H1 (cell line): ENCODE measurements around the gene ARHGAP10. TPM values are rescaled to one million over a fixed set of nuclear protein-coding genes. Genes with fewer than 3 reads are reported as not detected.
A peak's percentile ranks its signal among the peaks of the same experiment; 100 is the strongest.

Experiments used
- CTCF ChIA-PET: fragments of 300-600 bp; sonication (Branson Sonifier 250); formaldehyde crosslinking; loops from one replicate; lab custom pipeline; 2021; ENCODE audit not compliant: partially characterized antibody; lab: Charles Lee
- POLR2A ChIA-PET: fragments of 300-600 bp; sonication (Branson Sonifier 250); formaldehyde crosslinking; loops from one replicate; lab custom pipeline; 2021; ENCODE audit warnings: inconsistent platforms; ENCODE audit not compliant: partially characterized antibody; lab: Charles Lee
- DNase-seq, 2 experiments: peaks; one replicate each; pipeline versions ENCODE4 v3.0.0 to v3.0.0-alpha.2; 2010 to 2022; ENCODE audit warnings: low spot score in 2 of 2, low read depth in 1 of 2, mixed read lengths in 1 of 2
- FAIRE-seq: peaks from 2 replicates; lab custom pipeline; 2011; peaks lifted over from hg19 to GRCh38; lab: Jason Lieb, UNC
- H2AFZ ChIP-seq: 2 replicates; pipeline ENCODE4 v1.8.1; 2012; ENCODE audit warnings: low read length, inconsistent platforms
- H2AK5ac ChIP-seq: 2 replicates; pipeline ENCODE4 v1.6.1; 2013; ENCODE audit warnings: low read depth, low read length
- H2BK120ac ChIP-seq: replicated peaks from 2 replicates; pipeline ENCODE3; 2013; ENCODE audit warnings: low read depth, low read length, inconsistent platforms
- H2BK12ac ChIP-seq: 2 replicates; pipeline ENCODE4 v1.6.1; 2013; ENCODE audit warnings: low read depth, low read length
- H2BK15ac ChIP-seq: 2 replicates; pipeline ENCODE4 v1.6.1; 2013; ENCODE audit warnings: low read length
- H2BK20ac ChIP-seq: 2 replicates; pipeline ENCODE4 v1.6.1; 2013; ENCODE audit warnings: low read length
- H2BK5ac ChIP-seq: 2 replicates; pipeline ENCODE4 v1.6.1; 2013; ENCODE audit warnings: low read depth, low read length
- H3K14ac ChIP-seq: 2 replicates; pipeline ENCODE4 v1.6.1; 2013; ENCODE audit warnings: inconsistent platforms; ENCODE audit not compliant: insufficient read length
- H3K18ac ChIP-seq: 2 replicates; pipeline ENCODE4 v1.6.1; 2013; ENCODE audit warnings: low read length; ENCODE audit errors: extremely low read depth
- H3K23ac ChIP-seq: 2 replicates; pipeline ENCODE4 v1.6.1; 2013; ENCODE audit warnings: inconsistent platforms; ENCODE audit not compliant: insufficient read length
- H3K23me2 ChIP-seq: 2 replicates; pipeline ENCODE4 v1.6.1; 2013; ENCODE audit warnings: low read depth, low read length
- H3K27ac ChIP-seq: 2 replicates; pipeline ENCODE4 v1.6.1; 2011; ENCODE audit warnings: low read depth, low read length, inconsistent platforms
- H3K27me3 ChIP-seq, 4 experiments: replicated peaks in 1 of 4; 1 replicate in 1 of 4; 2 replicates in 3 of 4; pipeline versions ENCODE4 v1.6.1 to v1.8.1; 2011 to 2013; ENCODE audit warnings: low read length in 3 of 4, mild to moderate bottlenecking in 3 of 4, inconsistent platforms in 2 of 4, mixed read lengths in 2 of 4, moderate library complexity in 1 of 4; ENCODE audit not compliant: control insufficient read depth in 3 of 4, insufficient read depth in 3 of 4; ENCODE audit errors: extremely low read depth in 1 of 4
- H3K36me3 ChIP-seq, 4 experiments: 2 replicates each; pipeline versions ENCODE4 v1.6.1 to v1.8.1; 2011 to 2013; ENCODE audit warnings: mild to moderate bottlenecking in 4 of 4, low read length in 3 of 4, moderate library complexity in 2 of 4, control low read depth in 1 of 4, inconsistent platforms in 1 of 4; ENCODE audit not compliant: insufficient read depth in 4 of 4, control insufficient read depth in 2 of 4
- H3K4ac ChIP-seq: replicated peaks from 2 replicates; pipeline ENCODE3; 2013; ENCODE audit warnings: low read length, low read depth, mixed read lengths, inconsistent platforms; ENCODE audit not compliant: insufficient read length
- H3K4me1 ChIP-seq, 4 experiments: replicated peaks in 1 of 4; 1 replicate in 1 of 4; 2 replicates in 3 of 4; pipeline versions ENCODE4 v1.6.1 to v1.8.1; 2011 to 2013; ENCODE audit warnings: low read length in 3 of 4, inconsistent platforms in 2 of 4, mixed read lengths in 1 of 4; ENCODE audit not compliant: insufficient read depth in 4 of 4, control insufficient read depth in 3 of 4
- H3K4me2 ChIP-seq, 2 experiments: 2 replicates each; pipeline versions ENCODE4 v1.6.1 to v1.8.1; 2011 to 2013; ENCODE audit warnings: low read depth in 2 of 2, low read length in 2 of 2, control low read depth in 1 of 2, inconsistent platforms in 1 of 2, mild to moderate bottlenecking in 1 of 2; ENCODE audit not compliant: insufficient read depth in 1 of 2
- H3K4me3 ChIP-seq, 4 experiments: fragments of 200-600, 300-600 bp in 1 of 4; sonication (generic), shearing (Covaris generic), sonication (Bioruptor Twin) in 1 of 4; 2 replicates each; pipeline versions ENCODE4 v1.5.1 to v1.8.1; 2011 to 2016; ENCODE audit warnings: low read length in 4 of 4, low read depth in 3 of 4, control low read depth in 2 of 4, inconsistent platforms in 2 of 4, mild to moderate bottlenecking in 2 of 4, mixed read lengths in 1 of 4, moderate library complexity in 1 of 4; ENCODE audit not compliant: insufficient read depth in 2 of 4; ENCODE audit errors: extremely low read depth in 1 of 4
- H3K56ac ChIP-seq: replicated peaks from 2 replicates; pipeline ENCODE3; 2013; ENCODE audit warnings: low read depth, mild to moderate bottlenecking, mixed read lengths, low read length, inconsistent platforms; ENCODE audit not compliant: insufficient read length
- H3K79me1 ChIP-seq: 2 replicates; pipeline ENCODE4 v1.6.1; 2013; ENCODE audit warnings: low read depth, low read length, control low read depth
- H3K79me2 ChIP-seq, 2 experiments: 2 replicates each; pipeline versions ENCODE4 v1.6.1 to v1.8.1; 2012 to 2013; ENCODE audit warnings: low read length in 2 of 2, mild to moderate bottlenecking in 2 of 2, inconsistent platforms in 1 of 2; ENCODE audit not compliant: insufficient read depth in 2 of 2, control insufficient read depth in 1 of 2
- H3K9ac ChIP-seq, 4 experiments: replicated peaks in 1 of 4; 1 replicate in 1 of 4; 2 replicates in 3 of 4; pipeline versions ENCODE4 v1.6.1 to v1.8.1; 2011 to 2013; ENCODE audit warnings: low read depth in 3 of 4, low read length in 3 of 4, control low read depth in 2 of 4, mild to moderate bottlenecking in 2 of 4, moderate library complexity in 2 of 4, inconsistent platforms in 1 of 4; ENCODE audit errors: extremely low read depth in 1 of 4
- H3K9me3 ChIP-seq, 2 experiments: 2 replicates each; pipeline versions ENCODE4 v1.6.1 to v1.8.1; 2012 to 2013; ENCODE audit warnings: mild to moderate bottlenecking in 2 of 2, moderate library complexity in 2 of 2, control low read depth in 1 of 2, inconsistent platforms in 1 of 2, low read depth in 1 of 2, low read length in 1 of 2, mixed read lengths in 1 of 2; ENCODE audit not compliant: insufficient read depth in 2 of 2
- H4K20me1 ChIP-seq, 2 experiments: replicated peaks in 1 of 2; 2 replicates each; pipeline versions ENCODE3 to v1.8.1; 2011 to 2013; ENCODE audit warnings: inconsistent platforms in 2 of 2, low read length in 2 of 2, mild to moderate bottlenecking in 1 of 2; ENCODE audit not compliant: insufficient read depth in 2 of 2, control insufficient read depth in 1 of 2
- H4K5ac ChIP-seq: 2 replicates; pipeline ENCODE4 v1.6.1; 2013; ENCODE audit warnings: low read length, low read depth, mixed read lengths, inconsistent platforms; ENCODE audit not compliant: insufficient read length
- H4K8ac ChIP-seq: 2 replicates; pipeline ENCODE4 v1.8.0; 2013; ENCODE audit warnings: mild to moderate bottlenecking, moderate library complexity, low read length, inconsistent platforms; ENCODE audit not compliant: insufficient read depth; ENCODE audit errors: extremely low read depth
- H4K91ac ChIP-seq: replicated peaks from 2 replicates; pipeline ENCODE3; 2013; ENCODE audit warnings: low read length, mixed read lengths, inconsistent platforms; ENCODE audit not compliant: insufficient read length
- BACH1 ChIP-seq: IDR thresholded peaks from 2 replicates; pipeline ENCODE4 v1.6.1; 2012; ENCODE audit warnings: low read length, improper control_type of control experiment
- CHD2 ChIP-seq: IDR thresholded peaks from 2 replicates; pipeline ENCODE4 v1.6.1; 2012; ENCODE audit warnings: low read length, improper control_type of control experiment
- HDAC2 ChIP-seq, 2 experiments: fragments of 300-600 bp in 1 of 2; sonication (generic) in 1 of 2; IDR thresholded peaks; 2 replicates each; pipeline ENCODE4 v1.6.1; 2011 to 2012; ENCODE audit warnings: low read depth in 2 of 2, low read length in 2 of 2, mild to moderate bottlenecking in 2 of 2, moderate library complexity in 2 of 2, borderline replicate concordance in 1 of 2, inconsistent platforms in 1 of 2
- MAFK ChIP-seq: IDR thresholded peaks from 2 replicates; pipeline ENCODE4 v1.6.1; 2012; ENCODE audit warnings: low read depth, mild to moderate bottlenecking, improper control_type of control experiment, low read length
- WGBS, 2 experiments: shearing (Covaris generic) in 1 of 2; methylation state at CpG; one replicate each; pipeline versions ENCODE4 v1.1.6 to v1.1.7; 2013 to 2015; ENCODE audit warnings: low lambda C conversion rate in 2 of 2, mixed read lengths in 2 of 2, inconsistent platforms in 1 of 2, low coverage in 1 of 2, missing lambda C conversion rate in 1 of 2; ENCODE audit not compliant: insufficient replicate concordance in 2 of 2, insufficient coverage in 1 of 2, insufficient read length in 1 of 2; ENCODE audit errors: extremely low coverage in 1 of 2, missing lambda C conversion rate in 1 of 2; 5-methylcytosine and 5-hydroxymethylcytosine counted together
- polyA plus RNA-seq, 7 experiments: library from polyadenylated mRNA; depleted of rRNA in 3 of 7; stranded (reverse) in 5 of 7; unstranded in 2 of 7; fragments of >200 nt in 5 of 7; fragments of 200-250 nt in 2 of 7; gene quantifications; 1 replicate in 5 of 7; 2 replicates in 1 of 7; 4 replicates in 1 of 7; pipeline versions ENCODE4 v1.2.1 to v1.2.3, GENCODE V29; 2011 to 2013; ENCODE audit warnings: missing spikeins in 2 of 7, mixed read lengths in 2 of 7
- total RNA-seq: library from RNA; stranded (reverse); fragmentation: NEBNext Ultra II Directional; extraction: Animal tissue kit (Norgen Biotek cat#: 25700); gene quantifications from 2 replicates; pipeline ENCODE4 v1.2.1, GENCODE V29; 2021

ARHGAP10 gene
- total and polyA plus RNA-seq, 2 of the 8 experiments (the other 6 are each of a cell fraction or from before 2014, with no cell fraction given), result 3.7 to 6.1 TPM

DNA sequence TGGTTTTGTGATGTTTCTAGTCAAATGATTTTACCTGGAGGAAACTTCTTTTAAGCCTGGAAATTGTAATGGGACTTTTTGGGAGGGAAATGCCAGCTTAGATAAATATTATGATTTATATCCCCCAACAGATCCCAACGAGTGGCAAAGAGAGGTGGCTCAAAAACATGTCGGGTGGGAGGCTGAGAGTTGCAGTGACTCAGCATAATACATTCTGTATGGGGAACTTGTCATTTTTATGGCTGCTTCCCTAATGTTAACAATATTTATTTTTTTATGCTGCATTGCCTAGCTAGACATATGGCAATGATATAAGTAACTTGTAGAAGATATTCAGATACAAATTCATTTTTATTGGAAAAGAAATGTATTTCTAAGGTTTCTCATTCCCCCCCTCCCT is 219.0 kb downstream of the ARHGAP10 start:
- H3K4me1 ChIP-seq, result peaks cover 0 to 5% (median 3%) of the 10 kb centered on the region in 4 experiments; a peak in 2 of 7 replicates
- H3K79me1 ChIP-seq, result no peaks in the 10 kb centered on the region
- FAIRE-seq, result no peak
- no peak overlapping the region for H3K18ac ChIP-seq
- H4K5ac ChIP-seq, result no peak overlapping the region
- H4K8ac ChIP-seq, result no peak overlapping the region
- no peak overlapping the region for H4K91ac ChIP-seq
- no peak overlapping the region for H3K9ac ChIP-seq
- 0 out of 4 replicates have a peak, but pooled peaks cover 0 to 2% of the 10 kb centered on the region in 2 experiments for H3K9me3 ChIP-seq
- no peak overlapping the region for H2BK5ac ChIP-seq
- no peak overlapping the region for H2BK15ac ChIP-seq
- H2AFZ ChIP-seq, result no peak overlapping the region
- TF ChIP-seq MAFK, result peak; percentile 32; the same call in 1 of the 2 replicates
- TF ChIP-seq CHD2, result no peak
- no peak for TF ChIP-seq HDAC2 (IDR thresholded peaks at IDR 0.05; ENCODE audit: borderline replicate concordance in 1 of 2, low read depth in 2 of 2, low read length in 2 of 2)
- TF ChIP-seq BACH1, result peak; percentile 46; the same call in 1 of the 2 replicates
- no peaks in the 10 kb centered on the region for H3K23me2 ChIP-seq
- ChIA-PET CTCF (interaction anchor here (1.0 kb wide), 1 partner anchor 24 kb away, joined by 3 read pairs; no protein-coding TSS in a partner anchor), POLR2A (no interaction called here)
- H3K4ac ChIP-seq, result no peak overlapping the region
- H3K4me3 ChIP-seq, result no peak overlapping the region
- no peak overlapping the region for H3K4me2 ChIP-seq
- H3K36me3 ChIP-seq, result no peaks in the 10 kb centered on the region; a peak in 1 of 8 replicates
- H3K56ac ChIP-seq, result no peak overlapping the region
- no peak overlapping the region for H2AK5ac ChIP-seq
- 91% methylated on average over 2 of the region's 2 CpGs; no CpG with 5 or more reads in 1 of the 2 experiments for WGBS, 2 experiments
- no peak overlapping the region for H3K23ac ChIP-seq
- H3K79me2 ChIP-seq, result no peaks in the 10 kb centered on the region
- no peak overlapping the region for H3K27ac ChIP-seq
- DNase-seq, result no peak
- H3K27me3 ChIP-seq, result no peaks in the 10 kb centered on the region
- no peaks in the 10 kb centered on the region for H4K20me1 ChIP-seq
- H2BK20ac ChIP-seq, result no peak overlapping the region
- H2BK12ac ChIP-seq, result no peak overlapping the region
- no peak overlapping the region for H3K14ac ChIP-seq
- H2BK120ac ChIP-seq, result no peak overlapping the region
